GM19324 (cell line): ENCODE results near the gene YTHDC1.
"Not testable (repeated sequence)": the region's sequence is repeated elsewhere in the genome, so short reads cannot be mapped to it uniquely, and the experiment has no call there.

Source experiments
- ATAC-seq: cut with Tn5 transposase; IDR thresholded peaks from one replicate; pipeline ENCODE4 v1.9.1; 2021; ENCODE audit warnings: mild to moderate bottlenecking, moderate library complexity; ENCODE audit not compliant: unreplicated experiment, low FRiP score

YTHDC1 gene

GRCh38 chr4:68349649-68350360 is at the start of gene YTHDC1:
Gene YTHDC1, minus strand, starts transcription at chr4:68350090. Its CDS starts 337 bp downstream, at chr4:68349753.
- ATAC-seq: peak; percentile 98

GRCh38 chr4:68399306-68399705 is 49.4 kb upstream of the YTHDC1 start:
- no peak for ATAC-seq

GRCh38 chr4:68396756-68397155 is 46.9 kb upstream of the YTHDC1 start:
- ATAC-seq: no peak

GRCh38 chr4:68391436-68391835 is 41.5 kb upstream of the YTHDC1 start:
- no peak for ATAC-seq

- ATAC-seq: no peak
Measured at GRCh38 chr4:68390205-68390935, 40.5 kb upstream of the YTHDC1 start.

- not testable (repeated sequence) for ATAC-seq
Measured at GRCh38 chr4:68389386-68389913, 39.6 kb upstream of the YTHDC1 start.

- no peak for ATAC-seq
Measured at GRCh38 chr4:68388347-68388865, 38.5 kb upstream of the YTHDC1 start.

GRCh38 chr4:68385267-68385666 is 35.4 kb upstream of the YTHDC1 start:
- ATAC-seq: no peak

GRCh38 chr4:68383115-68383514 is 33.2 kb upstream of the YTHDC1 start:
- ATAC-seq: no peak

- ATAC-seq: no peak
Measured at GRCh38 chr4:68378226-68378625, 28.3 kb upstream of the YTHDC1 start.

- ATAC-seq: peak; percentile 84
Measured at GRCh38 chr4:68375667-68376559, 26.0 kb upstream of the YTHDC1 start.

GRCh38 chr4:68373513-68373912 is 23.6 kb upstream of the YTHDC1 start:
- no peak for ATAC-seq

GRCh38 chr4:68372588-68372987 is 22.7 kb upstream of the YTHDC1 start:
- ATAC-seq: no peak

- no peak for ATAC-seq
Measured at GRCh38 chr4:68369142-68369805, 19.4 kb upstream of the YTHDC1 start.

GRCh38 chr4:68368691-68369131 is 18.8 kb upstream of the YTHDC1 start:
- ATAC-seq: no peak

- no peak for ATAC-seq
Measured at GRCh38 chr4:68367835-68368234, 17.9 kb upstream of the YTHDC1 start.

GRCh38 chr4:68366600-68366999 is 16.7 kb upstream of the YTHDC1 start:
- no peak for ATAC-seq

GRCh38 chr4:68365068-68365467 is 15.2 kb upstream of the YTHDC1 start:
- no peak for ATAC-seq

- ATAC-seq: no peak
Measured at GRCh38 chr4:68361146-68361589, 11.3 kb upstream of the YTHDC1 start.
